Anterior cingulate cortex (tissue), 58 donors: Measurements from ENCODE around the gene E4F1.
A peak's percentile ranks its signal among the peaks of the same experiment; 100 is the strongest.

ENCODE experiments used
- DNase-seq, 58 donors: peaks; one replicate each; lab custom pipeline; 2025; lab: John Stamatoyannopoulos, UW

Gene E4F1

DNA sequence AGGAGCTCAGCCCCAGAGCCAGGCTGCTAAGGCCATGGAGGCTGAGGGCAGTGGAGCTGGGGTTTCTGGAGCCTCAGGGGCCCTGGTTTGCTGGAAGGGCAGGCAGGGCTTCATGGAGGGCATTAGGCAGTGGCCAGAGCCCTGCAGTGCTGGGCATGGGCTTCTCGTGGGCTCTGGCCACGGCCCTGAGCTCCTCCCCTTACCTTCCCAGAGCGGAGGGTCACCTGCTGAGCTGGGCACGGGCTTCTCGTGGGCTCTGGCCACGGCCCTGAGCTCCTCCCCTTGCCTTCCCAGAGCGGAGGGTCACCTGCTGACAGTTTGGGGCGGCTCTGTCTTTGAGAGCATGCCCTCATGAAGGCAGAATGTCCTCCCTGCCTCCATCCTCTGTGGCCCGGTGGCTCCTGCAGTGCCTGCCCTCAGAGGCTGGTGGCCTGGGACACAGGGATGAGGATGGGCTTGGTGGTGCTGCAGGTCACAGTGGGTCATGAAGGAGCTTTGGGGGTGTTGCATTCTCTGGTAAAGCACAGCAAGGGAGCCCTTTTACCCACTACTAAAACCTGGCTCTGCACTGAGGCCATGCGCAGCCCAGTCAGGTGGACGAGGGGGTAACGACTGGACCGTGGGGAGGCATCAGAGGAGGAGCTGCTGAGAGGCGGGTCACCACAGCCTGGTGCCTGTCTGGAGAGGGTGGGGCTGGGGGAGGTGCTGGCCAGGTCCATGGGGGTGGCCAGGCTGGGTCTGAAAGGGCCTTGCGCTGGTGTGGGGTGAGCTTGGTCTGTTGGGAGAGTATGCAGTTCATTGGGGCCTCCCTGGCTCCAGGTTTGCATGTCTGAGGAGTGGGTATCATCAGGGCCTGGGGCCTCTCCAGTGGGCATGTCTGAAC is 47.4 kb downstream of the E4F1 start:
- no peak for DNase-seq

GRCh38 chr16:2271848-2272461 is 48.6 kb downstream of the E4F1 start:
- DNase-seq: no peak

GRCh38 chr16:2273484-2273883 is 50.1 kb downstream of the E4F1 start:
- no peak for DNase-seq

DNA sequence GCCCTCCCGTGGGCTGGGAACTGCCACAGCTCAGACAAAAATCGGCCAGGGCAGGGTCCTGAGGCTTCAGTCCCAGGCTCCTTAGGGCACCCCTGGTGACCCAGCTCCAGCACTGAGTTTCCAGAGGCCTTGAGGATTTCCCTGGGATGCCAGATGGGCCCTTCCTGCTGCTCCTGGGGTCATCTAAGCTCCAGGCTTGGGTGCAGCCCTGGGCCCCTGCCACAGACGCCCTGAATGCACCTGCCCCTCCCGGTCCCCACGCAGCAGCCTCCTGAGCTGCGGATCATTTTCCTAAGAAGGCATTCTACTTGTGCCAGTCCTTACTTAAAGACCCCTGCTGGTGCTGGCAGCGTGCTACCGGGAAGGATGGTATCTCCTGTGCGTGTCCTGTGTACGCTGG is 50.5 kb downstream of the E4F1 start:
- DNase-seq: no peak

DNA sequence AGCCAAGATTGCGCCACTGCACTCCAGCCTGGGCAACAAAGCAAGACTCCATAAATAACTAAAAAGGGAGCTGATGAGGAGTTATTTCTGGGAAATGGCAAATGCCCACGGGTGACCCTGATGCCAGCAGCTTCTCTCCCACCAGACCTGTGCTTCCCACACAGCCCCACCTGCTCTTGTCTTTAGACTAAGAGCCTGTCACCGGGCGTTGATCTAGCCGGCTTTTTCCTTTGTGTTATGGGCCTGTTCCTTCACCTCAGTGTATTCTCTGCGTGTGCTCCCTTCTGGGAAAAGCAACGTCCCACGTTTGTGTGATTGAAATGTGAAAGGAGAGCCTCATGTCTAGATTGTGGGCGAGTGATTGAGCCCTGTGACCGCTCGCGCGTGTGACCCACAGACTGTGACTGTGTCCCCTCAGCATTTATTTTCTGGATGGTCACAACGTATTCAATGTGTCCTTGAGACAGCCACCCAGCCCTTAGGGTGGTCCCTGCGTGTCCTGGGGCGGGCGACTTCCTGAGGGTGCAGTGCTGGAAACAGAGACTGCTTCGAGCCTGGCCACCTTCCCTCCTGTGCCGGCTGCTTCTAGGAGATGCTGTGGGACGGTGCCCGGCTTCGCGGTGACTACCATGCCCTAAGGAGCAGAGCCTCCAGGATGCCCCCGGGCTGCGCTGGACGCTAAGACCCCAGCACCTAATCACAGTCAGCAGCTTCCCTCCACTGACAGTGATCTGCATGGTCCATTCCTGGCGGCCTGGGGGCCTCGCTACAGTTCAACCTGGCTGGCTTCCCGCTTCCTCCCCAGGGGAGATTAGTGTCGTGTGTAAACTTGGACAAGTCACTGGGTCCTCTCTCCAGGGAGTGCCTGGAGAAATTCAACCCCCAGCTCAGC is 52.3 kb downstream of the E4F1 start:
- no peak for DNase-seq

DNA sequence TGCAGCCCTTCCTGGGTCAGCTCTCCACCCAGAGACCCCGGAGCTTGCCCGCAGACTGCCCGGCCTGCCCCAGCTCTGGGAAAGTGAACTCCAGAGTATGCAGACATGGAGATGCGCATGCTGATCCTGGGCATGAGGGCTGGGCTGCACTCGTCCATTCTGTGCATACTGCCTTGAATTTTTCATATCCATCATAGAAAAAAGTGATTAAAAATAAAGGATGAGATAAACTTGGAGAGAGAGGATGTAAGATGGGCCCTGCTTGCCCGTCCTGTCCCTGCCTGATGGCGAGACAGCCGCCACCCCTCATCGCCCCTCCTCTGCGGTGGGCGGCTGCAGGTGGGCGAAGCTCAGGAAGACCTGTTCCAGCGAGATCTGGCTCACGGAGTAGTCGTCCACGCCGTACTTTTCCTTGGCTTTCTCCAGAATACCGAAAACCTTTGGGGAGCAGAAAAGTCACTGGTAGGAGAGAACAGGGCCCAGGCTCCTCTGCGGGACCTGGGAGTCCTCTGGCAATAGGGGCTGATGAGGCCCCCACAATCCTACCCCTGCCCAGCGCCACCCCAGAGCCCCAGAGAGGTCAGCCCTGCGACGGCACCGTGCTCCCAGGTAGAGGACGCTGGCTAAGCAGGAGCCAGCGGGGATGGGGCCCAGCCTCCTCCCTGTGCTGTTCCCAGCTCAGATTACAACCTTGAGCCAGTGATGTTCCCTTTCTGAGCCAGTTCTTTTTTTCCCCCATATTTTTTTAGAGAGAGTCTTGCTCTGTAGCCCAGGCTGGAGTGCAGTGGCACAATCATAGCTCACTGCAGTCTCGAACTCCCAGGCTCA is 53.2 kb downstream of the E4F1 start:
- peak in 2 of 58 donors; percentile 15 to 28 for DNase-seq

DNA sequence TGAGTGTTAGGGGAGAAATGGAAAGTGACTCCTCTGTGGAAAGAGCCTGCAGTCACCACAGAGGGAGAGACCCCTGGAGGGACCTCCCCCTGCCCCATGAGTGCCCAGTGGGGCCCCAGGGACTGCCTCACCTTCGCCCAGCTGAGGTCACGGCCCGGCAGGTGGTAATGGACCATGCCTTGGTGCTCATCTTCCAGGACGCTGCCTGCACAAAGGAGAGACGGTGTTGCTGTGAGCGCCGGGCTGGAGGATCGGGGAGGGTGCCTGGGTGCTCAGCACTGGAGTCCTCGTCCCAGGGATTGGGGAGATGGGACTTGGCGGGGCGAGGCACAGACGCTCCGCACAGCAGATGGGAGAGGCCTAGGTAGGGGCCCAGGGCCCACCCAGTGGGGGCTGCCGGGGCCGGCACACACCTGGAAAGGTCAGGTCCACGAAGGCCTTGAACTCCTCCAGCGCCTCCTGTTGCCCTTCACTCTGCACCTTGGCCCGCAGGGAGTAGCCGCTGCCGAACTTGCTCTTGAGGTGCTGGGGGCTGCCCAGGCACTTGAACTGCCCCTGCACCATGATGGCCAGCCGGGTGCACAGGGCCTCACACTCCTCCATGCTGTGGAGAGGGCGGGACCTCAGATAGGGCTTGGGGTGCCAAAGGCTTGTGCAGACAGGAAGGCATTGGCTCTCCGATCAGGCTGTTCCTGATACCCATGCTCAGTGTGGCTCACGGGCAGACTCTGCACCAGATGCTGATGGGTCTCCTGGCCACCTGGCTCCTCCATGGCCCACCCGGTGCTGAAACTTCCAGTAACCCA is 54.3 kb downstream of the E4F1 start:
- no peak for DNase-seq

DNA sequence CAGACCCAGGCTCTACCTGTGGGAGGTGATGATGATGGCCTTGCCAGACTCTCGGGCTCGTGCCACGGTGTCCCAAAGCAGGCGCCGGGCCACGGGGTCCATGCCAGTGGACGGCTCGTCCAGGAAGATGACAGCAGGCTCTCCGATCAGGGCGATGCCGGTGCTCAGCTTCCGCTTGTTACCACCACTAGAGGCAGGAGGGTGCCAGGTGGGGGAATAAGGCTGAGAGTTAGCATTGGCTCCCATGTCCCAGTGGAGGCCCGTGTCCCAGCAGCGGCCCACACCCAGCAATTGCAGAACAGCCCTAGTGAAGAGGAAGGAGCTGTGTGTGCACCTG is 54.8 kb downstream of the E4F1 start:
- no peak for DNase-seq

GRCh38 chr16:2278956-2279800 is 55.8 kb downstream of the E4F1 start:
- DNase-seq: peak in 9 of 58 donors; percentile 7 to 69 (median 44)

- no peak for DNase-seq
Observed at GRCh38 chr16:2280461-2280860, 57.1 kb downstream of the E4F1 start.

DNA sequence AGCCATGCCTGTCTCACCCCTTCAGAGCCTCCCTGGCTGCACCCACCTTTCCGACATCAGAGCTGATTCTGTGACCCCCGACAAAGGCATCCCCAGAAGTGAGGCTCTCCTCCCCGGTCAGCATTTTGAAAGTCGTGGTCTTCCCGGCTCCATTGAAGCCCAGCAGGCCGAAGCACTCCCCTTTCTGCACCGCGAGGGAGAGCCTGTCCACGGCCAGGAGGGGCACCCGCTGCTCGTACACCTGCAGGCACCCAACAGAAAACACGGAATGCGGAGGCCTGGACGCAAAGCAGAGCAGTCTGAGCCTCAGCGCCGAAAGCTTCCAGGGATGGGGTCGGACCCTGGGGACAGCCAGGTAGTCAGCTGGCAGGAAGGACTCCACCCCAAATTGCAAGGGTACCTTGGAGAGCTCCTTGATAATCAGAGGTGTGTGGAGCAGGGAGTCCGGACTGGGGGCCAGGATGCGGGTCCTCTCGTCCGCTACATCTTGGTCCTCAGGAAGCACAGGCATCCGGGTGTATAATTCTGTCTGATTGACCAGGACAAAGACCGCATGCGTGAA is 57.7 kb downstream of the E4F1 start:
- no peak for DNase-seq

- no peak for DNase-seq
Observed at GRCh38 chr16:2282262-2282661, 58.9 kb downstream of the E4F1 start.

DNA sequence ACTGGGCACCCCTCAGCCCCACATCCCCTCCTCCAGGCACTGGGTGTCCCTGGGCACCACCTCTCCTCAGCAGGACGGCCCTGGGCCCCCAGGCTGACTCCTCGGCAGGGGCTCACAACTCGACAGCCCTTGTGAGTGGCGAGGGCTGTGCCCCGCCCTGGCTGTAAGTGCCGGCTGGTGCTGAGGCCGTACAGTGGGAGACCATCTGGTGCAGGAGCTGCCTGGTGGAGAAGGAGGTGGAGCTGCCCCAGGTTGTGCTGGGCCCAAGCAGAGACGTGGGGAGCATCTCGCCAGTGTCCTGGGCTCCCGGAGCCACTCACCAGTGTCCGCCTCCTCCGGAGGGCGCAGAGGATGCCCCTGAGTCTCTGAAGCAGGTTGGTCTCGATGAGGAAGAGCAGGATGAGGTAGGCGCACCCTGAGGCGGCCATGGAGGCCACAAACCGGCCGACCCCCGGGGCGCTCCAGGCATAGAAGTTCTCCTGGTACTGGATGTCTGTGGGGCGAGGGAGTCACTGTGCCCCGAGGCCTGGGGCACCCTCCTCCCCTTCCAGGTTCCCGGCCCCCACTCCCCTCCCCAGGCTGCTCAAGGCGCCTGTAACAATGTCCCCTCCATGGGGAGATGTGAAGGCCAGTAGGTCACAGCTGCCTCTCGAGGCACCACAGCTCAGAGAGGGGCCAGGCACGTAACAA is 59.6 kb downstream of the E4F1 start:
- no peak for DNase-seq

DNA sequence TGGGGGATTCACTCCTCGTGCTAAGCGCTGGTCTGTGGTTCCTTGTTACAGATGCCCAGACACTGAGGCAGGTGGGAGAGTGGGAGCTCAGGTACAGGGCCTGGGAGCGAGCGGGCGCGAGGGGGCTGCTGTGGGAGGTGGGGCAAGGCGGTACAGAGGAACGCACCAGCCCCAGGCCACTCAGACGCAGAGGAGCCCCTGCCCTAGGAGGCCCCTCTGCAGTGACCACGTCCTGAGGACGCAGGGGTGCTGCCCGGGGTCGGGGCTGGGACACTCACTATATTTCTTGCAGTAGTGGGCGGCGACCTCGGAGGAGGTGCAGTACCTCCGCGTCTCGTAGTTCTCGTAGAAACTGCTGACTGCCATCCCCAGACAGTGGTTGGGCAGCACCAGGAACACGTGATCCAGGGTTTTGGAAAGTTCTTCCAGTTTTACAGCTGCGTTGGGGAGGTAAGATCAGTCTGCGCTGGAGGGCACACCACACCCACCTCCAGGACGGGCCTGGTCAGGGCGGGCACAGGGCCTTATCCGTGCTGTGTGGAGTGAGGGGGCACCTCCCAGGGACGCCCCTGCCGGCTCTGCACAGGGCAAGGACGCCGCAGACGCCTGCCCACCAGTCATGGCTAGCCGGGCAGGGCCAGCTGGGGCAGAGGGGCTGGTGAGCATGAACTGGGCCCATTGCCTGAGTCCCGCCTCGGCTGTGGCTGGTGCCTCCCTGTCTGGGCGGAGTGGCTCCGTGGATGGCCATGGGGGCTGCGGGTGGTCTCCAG is 60.8 kb downstream of the E4F1 start:
- no peak for DNase-seq

GRCh38 chr16:2284797-2285576 is 61.6 kb downstream of the E4F1 start:
- DNase-seq: no peak
